Esophagus muscularis mucosa (tissue), 3 donors: ENCODE measurements around the gene IQCE.

ENCODE experiments used
- CTCF ChIP-seq, 3 experiments: fragments of 200-600 bp in 2 of 3; fragments of 450-650 bp in 1 of 3; sonication (generic) in 2 of 3; IDR thresholded peaks; one replicate each; pipeline ENCODE4 v1.5.1; 2017 to 2019; ENCODE audit warnings: antibody characterized with exemption in 3 of 3, mild to moderate bottlenecking in 2 of 3, moderate library complexity in 1 of 3
- POLR2A ChIP-seq: fragments of 450-650 bp; IDR thresholded peaks from one replicate; pipeline ENCODE4 v1.6.1; 2017; ENCODE audit warnings: antibody characterized with exemption, moderate library complexity, mild to moderate bottlenecking, low read depth

- TF ChIP-seq CTCF (IDR thresholded peaks at IDR 0.05), result peak in 1 of 3 experiments; percentile 57
- TF ChIP-seq POLR2A, result no peak
These were observed 3.4 kb upstream of the IQCE start, which contains the start of gene BRAT1 for GRCh38 chr7:2555121-2556052.
